ENCODE results near the gene VAT1L. TPM values are rescaled to one million over a fixed set of nuclear protein-coding genes. Genes with fewer than 3 reads are reported as not detected.
"Not testable (repeated sequence)": the region's sequence is repeated elsewhere in the genome, so short reads cannot be mapped to it uniquely, and the experiment has no call there.

The VAT1L gene
- total and polyA plus RNA-seq, 12 donors: 18.1 to 103 (median 38.2) TPM

- TF ChIP-seq CTCF (IDR thresholded peaks at IDR 0.05) (no peak), POLR2A (IDR thresholded peaks at IDR 0.05) (no peak)
- Histone ChIP-seq H3K36me3 (replicated peaks in 1 of 2) (no peaks in the 10 kb centered on the region), H3K27me3 (no peaks in the 10 kb centered on the region), H3K27ac (no peak overlapping the region), H3K4me3 (no peak overlapping the region), H3K4me1 (replicated peaks in 1 of 2) (peaks cover 0 to 4% of the 10 kb centered on the region in 2 donors), H3K9me3 (replicated peaks in 1 of 3) (no peaks in the 10 kb centered on the region)
- no peak for DNase-seq
- intact Hi-C loops (cut with DNase I): no loop called here
- WGBS, 4 donors: 80 to 94% (median 87%) methylated on average over 2 of the region's 2 CpGs
Measured at GRCh38 chr16:77944631-77945030, 156.3 kb downstream of the VAT1L start.

- no peak overlapping the region for H3K4me3 ChIP-seq
- intact Hi-C loops (cut with DNase I): no loop called here
- H3K27me3 ChIP-seq: no peaks in the 10 kb centered on the region
- 71 to 91% (median 85%) methylated on average over 4 of the region's 4 CpGs for WGBS, 4 donors
- TF ChIP-seq CTCF (IDR thresholded peaks at IDR 0.05) (no peak), POLR2A (IDR thresholded peaks at IDR 0.05) (no peak)
- no peak overlapping the region for H3K27ac ChIP-seq
- DNase-seq: no peak
- no peaks in the 10 kb centered on the region for H3K36me3 ChIP-seq (replicated peaks in 1 of 2)
- H3K9me3 ChIP-seq (replicated peaks in 1 of 3): no peaks in the 10 kb centered on the region
- H3K4me1 ChIP-seq (replicated peaks in 1 of 2): peaks cover 0 to 4% of the 10 kb centered on the region in 2 donors
Measured at GRCh38 chr16:77945126-77945525, 156.8 kb downstream of the VAT1L start.

GRCh38 chr16:77946823-77947222 lies 158.5 kb downstream of the VAT1L start:
- intact Hi-C loops (cut with DNase I): no loop called here
- Histone ChIP-seq H3K4me1 (replicated peaks in 1 of 2) (peaks cover 0 to 4% of the 10 kb centered on the region in 2 donors), H3K36me3 (replicated peaks in 1 of 2) (no peaks in the 10 kb centered on the region), H3K9me3 (replicated peaks in 1 of 3) (no peaks in the 10 kb centered on the region), H3K27me3 (no peaks in the 10 kb centered on the region), H3K4me3 (no peak overlapping the region), H3K27ac (no peak overlapping the region)
- no peak for TF ChIP-seq CTCF (IDR thresholded peaks at IDR 0.05)
- no peak for TF ChIP-seq POLR2A (IDR thresholded peaks at IDR 0.05)
- peak in 1 of 7 donors; percentile 7 for DNase-seq
- 32 to 59% (median 46%) methylated on average over 4 of the region's 4 CpGs for WGBS, 4 donors

GRCh38 chr16:77947590-77947989 lies 159.2 kb downstream of the VAT1L start:
- H3K9me3 ChIP-seq (replicated peaks in 1 of 3); H3K27ac ChIP-seq; H3K4me3 ChIP-seq; H3K4me1 ChIP-seq (replicated peaks in 1 of 2); DNase-seq; H3K36me3 ChIP-seq (replicated peaks in 1 of 2); intact Hi-C loops (cut with DNase I); H3K27me3 ChIP-seq: not testable (repeated sequence)
- 86 to 91% (median 90%) methylated on average over 6 of the region's 6 CpGs for WGBS, 4 donors

- Histone ChIP-seq H3K4me3 (no peak overlapping the region), H3K27ac (no peak overlapping the region), H3K36me3 (replicated peaks in 1 of 2) (no peaks in the 10 kb centered on the region), H3K4me1 (replicated peaks in 1 of 2) (peaks cover 0 to 4% of the 10 kb centered on the region in 2 donors), H3K9me3 (replicated peaks in 1 of 3) (no peaks in the 10 kb centered on the region), H3K27me3 (no peaks in the 10 kb centered on the region)
- no peak for DNase-seq
- intact Hi-C loops (cut with DNase I): no loop called here
- 48 to 63% (median 61%) methylated on average over 5 of the region's 5 CpGs for WGBS, 4 donors
- TF ChIP-seq POLR2A (IDR thresholded peaks at IDR 0.05): no peak
- TF ChIP-seq CTCF (IDR thresholded peaks at IDR 0.05): no peak
Measured at GRCh38 chr16:77948835-77949234, 160.5 kb downstream of the VAT1L start.

All from adrenal gland (tissue), 12 donors.